Neural cell (in vitro differentiated cells): ENCODE results near the gene LRRC18. TPM values are rescaled to one million over a fixed set of nuclear protein-coding genes. Genes with fewer than 3 reads are reported as not detected.

Source experiments
- H2AFZ ChIP-seq: fragments of 200-600, 300-800 bp; sonication (generic), shearing (Covaris generic); 2 replicates; pipeline ENCODE4 v1.6.0; 2014; ENCODE audit warnings: low read depth, mild to moderate bottlenecking, antibody characterized with exemption, low read length, moderate library complexity
- H3F3A ChIP-seq: fragments of 200-600 bp; shearing (Covaris generic); 2 replicates; pipeline ENCODE4 v1.6.1; 2016; ENCODE audit warnings: mild to moderate bottlenecking, moderate library complexity, mixed read lengths, antibody characterized with exemption, low read length; ENCODE audit not compliant: insufficient read depth, poor library complexity, severe bottlenecking
- H3K27ac ChIP-seq: fragments of 200-600, 300-800 bp; sonication (generic), shearing (Covaris generic); 2 replicates; pipeline ENCODE4 v1.5.1; 2014; ENCODE audit warnings: mild to moderate bottlenecking, low read length, moderate library complexity
- H3K27me3 ChIP-seq: fragments of 300-800, 200-600 bp; sonication (generic), shearing (Covaris generic); 2 replicates; pipeline ENCODE4 v1.6.0; 2014; ENCODE audit warnings: mild to moderate bottlenecking, low read depth, low read length, moderate library complexity; ENCODE audit not compliant: insufficient read depth
- H3K36me3 ChIP-seq: fragments of 300-800, 200-600 bp; sonication (generic), shearing (Covaris generic); 2 replicates; pipeline ENCODE4 v1.5.1; 2014; ENCODE audit warnings: mild to moderate bottlenecking, antibody characterized with exemption, low read length, moderate library complexity; ENCODE audit not compliant: insufficient read depth
- H3K4me2 ChIP-seq: fragments of 300-800, 200-600 bp; sonication (generic), shearing (Covaris generic); 2 replicates; pipeline ENCODE4 v1.6.0; 2014; ENCODE audit warnings: mild to moderate bottlenecking, low read length
- H3K4me3 ChIP-seq: fragments of 300-800, 200-600 bp; sonication (generic), shearing (Covaris generic); 2 replicates; pipeline ENCODE4 v1.5.1; 2014; ENCODE audit warnings: mild to moderate bottlenecking, low read length, moderate library complexity
- H3K79me2 ChIP-seq: fragments of 200-600 bp; shearing (Covaris generic); replicated peaks from 2 replicates; pipeline ENCODE4 v1.6.0; 2014; ENCODE audit warnings: mild to moderate bottlenecking, low read length, moderate library complexity; ENCODE audit not compliant: insufficient read depth
- H3K9ac ChIP-seq: fragments of 300-800, 200-600 bp; sonication (generic), shearing (Covaris generic); 2 replicates; pipeline ENCODE4 v1.6.1; 2016; ENCODE audit warnings: mild to moderate bottlenecking, low read length, mixed read lengths
- H3K9me2 ChIP-seq: fragments of 200-600 bp; shearing (Covaris generic); 2 replicates; pipeline ENCODE4 v1.6.1; 2016; ENCODE audit warnings: mild to moderate bottlenecking, low read length, mixed read lengths; ENCODE audit not compliant: insufficient read depth
- H3K9me3 ChIP-seq: fragments of 200-600, 300-800 bp; sonication (generic), shearing (Covaris generic); 2 replicates; pipeline ENCODE4 v1.6.1; 2016; ENCODE audit warnings: mild to moderate bottlenecking, mixed run types, low read length, moderate library complexity, mixed read lengths
- H4K20me1 ChIP-seq: fragments of 200-600 bp; shearing (Covaris generic); 2 replicates; pipeline ENCODE4 v1.6.1; 2016; ENCODE audit warnings: mild to moderate bottlenecking, mixed run types; ENCODE audit not compliant: insufficient read depth
- CTCF ChIP-seq: fragments of 450-650 bp; IDR thresholded peaks from 2 replicates; pipeline ENCODE4 v1.5.1; 2014; ENCODE audit warnings: antibody characterized with exemption, mild to moderate bottlenecking, moderate library complexity; ENCODE audit not compliant: poor library complexity, severe bottlenecking
- EP300 ChIP-seq: fragments of 450-650 bp; conservative IDR thresholded peaks from 2 replicates; pipeline ENCODE4 v1.6.1; 2014; ENCODE audit warnings: antibody characterized with exemption, mild to moderate bottlenecking, moderate library complexity; ENCODE audit not compliant: poor library complexity, severe bottlenecking
- EZH2 ChIP-seq: fragments of 200-600, 300-800 bp; shearing (Covaris generic), sonication (generic); IDR thresholded peaks from 2 replicates; pipeline ENCODE4 v1.6.1; 2014; ENCODE audit warnings: antibody characterized with exemption, low read length, borderline replicate concordance, mild to moderate bottlenecking; ENCODE audit not compliant: insufficient read depth, poor library complexity, severe bottlenecking
- MXI1 ChIP-seq: fragments of 450-650 bp; conservative IDR thresholded peaks from 2 replicates; pipeline ENCODE4 v1.6.1; 2014; ENCODE audit warnings: antibody characterized with exemption, mild to moderate bottlenecking; ENCODE audit not compliant: poor library complexity, severe bottlenecking
- POLR2AphosphoS5 ChIP-seq: IDR thresholded peaks from 2 replicates; pipeline ENCODE4 v1.6.1; 2012
- RAD21 ChIP-seq: fragments of 450-650 bp; conservative IDR thresholded peaks from 2 replicates; pipeline ENCODE4 v1.6.1; 2014; ENCODE audit warnings: antibody characterized with exemption, mild to moderate bottlenecking, moderate library complexity
- SMC3 ChIP-seq: fragments of 450-650 bp; conservative IDR thresholded peaks from 2 replicates; pipeline ENCODE4 v1.6.1; 2014; ENCODE audit warnings: antibody characterized with exemption, mild to moderate bottlenecking, moderate library complexity; ENCODE audit not compliant: poor library complexity
- TAF1 ChIP-seq: IDR thresholded peaks from 2 replicates; pipeline ENCODE4 v1.6.1; 2012; ENCODE audit warnings: low read depth
- polyA plus RNA-seq: library from polyadenylated mRNA; depleted of rRNA; stranded (reverse); fragments of >200 nt; gene quantifications from 2 replicates; pipeline ENCODE4 v1.2.3, GENCODE V29; 2014
- TF ChIP-seq, protein P1 (sequence below): IDR thresholded peaks from 2 replicates; pipeline ENCODE4 v1.6.1; 2012; ENCODE audit warnings: borderline replicate concordance

LRRC18 gene
- polyA plus RNA-seq, 1 donor from 2014 or later: not detected

GRCh38 chr10:48983648-48984351 lies 44.2 kb upstream of the LRRC18 start:
- Histone ChIP-seq H3K9me2 (no peaks in the 10 kb centered on the region), H4K20me1 (no peaks in the 10 kb centered on the region), H3K27me3 (no peaks in the 10 kb centered on the region), H3K4me3 (no peak overlapping the region), H2AFZ (no peak overlapping the region), H3K9ac (no peak overlapping the region), H3K79me2 (no peaks in the 10 kb centered on the region), H3K36me3 (no peaks in the 10 kb centered on the region), H3F3A (no peaks in the 10 kb centered on the region), H3K4me2 (no peak overlapping the region), H3K9me3 (no peaks in the 10 kb centered on the region), H3K27ac (no peak overlapping the region)
- no peak for TF ChIP-seq CTCF
- no peak for TF ChIP-seq MXI1
- TF ChIP-seq TAF1: no peak
- no peak for TF ChIP-seq POLR2AphosphoS5
- TF ChIP-seq EP300: no peak
- no peak for TF ChIP-seq SMC3
- no peak for TF ChIP-seq RAD21
- TF ChIP-seq, protein P1, sequence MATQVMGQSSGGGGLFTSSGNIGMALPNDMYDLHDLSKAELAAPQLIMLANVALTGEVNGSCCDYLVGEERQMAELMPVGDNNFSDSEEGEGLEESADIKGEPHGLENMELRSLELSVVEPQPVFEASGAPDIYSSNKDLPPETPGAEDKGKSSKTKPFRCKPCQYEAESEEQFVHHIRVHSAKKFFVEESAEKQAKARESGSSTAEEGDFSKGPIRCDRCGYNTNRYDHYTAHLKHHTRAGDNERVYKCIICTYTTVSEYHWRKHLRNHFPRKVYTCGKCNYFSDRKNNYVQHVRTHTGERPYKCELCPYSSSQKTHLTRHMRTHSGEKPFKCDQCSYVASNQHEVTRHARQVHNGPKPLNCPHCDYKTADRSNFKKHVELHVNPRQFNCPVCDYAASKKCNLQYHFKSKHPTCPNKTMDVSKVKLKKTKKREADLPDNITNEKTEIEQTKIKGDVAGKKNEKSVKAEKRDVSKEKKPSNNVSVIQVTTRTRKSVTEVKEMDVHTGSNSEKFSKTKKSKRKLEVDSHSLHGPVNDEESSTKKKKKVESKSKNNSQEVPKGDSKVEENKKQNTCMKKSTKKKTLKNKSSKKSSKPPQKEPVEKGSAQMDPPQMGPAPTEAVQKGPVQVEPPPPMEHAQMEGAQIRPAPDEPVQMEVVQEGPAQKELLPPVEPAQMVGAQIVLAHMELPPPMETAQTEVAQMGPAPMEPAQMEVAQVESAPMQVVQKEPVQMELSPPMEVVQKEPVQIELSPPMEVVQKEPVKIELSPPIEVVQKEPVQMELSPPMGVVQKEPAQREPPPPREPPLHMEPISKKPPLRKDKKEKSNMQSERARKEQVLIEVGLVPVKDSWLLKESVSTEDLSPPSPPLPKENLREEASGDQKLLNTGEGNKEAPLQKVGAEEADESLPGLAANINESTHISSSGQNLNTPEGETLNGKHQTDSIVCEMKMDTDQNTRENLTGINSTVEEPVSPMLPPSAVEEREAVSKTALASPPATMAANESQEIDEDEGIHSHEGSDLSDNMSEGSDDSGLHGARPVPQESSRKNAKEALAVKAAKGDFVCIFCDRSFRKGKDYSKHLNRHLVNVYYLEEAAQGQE: no peak
- TF ChIP-seq EZH2: no peak

DNA sequence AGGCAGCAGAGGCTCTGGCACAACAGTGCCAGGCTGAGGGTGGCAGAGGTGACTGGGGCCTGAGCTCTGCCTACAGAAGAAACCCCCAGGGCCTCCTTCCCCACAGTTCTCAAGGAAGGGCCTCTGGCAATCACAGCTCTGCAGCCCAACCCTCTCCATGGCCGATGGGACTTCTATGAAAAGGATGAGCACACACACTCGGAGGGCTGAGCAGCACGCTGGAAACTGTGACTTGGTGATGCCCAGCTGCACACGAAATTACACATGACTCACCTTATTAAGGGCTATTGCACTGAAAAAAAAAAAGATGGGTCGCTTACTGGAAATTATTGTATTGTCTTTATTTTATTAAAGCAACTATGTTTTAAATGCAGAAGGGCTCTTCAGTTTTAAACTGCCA lies 42.9 kb upstream of the LRRC18 start:
- no peaks in the 10 kb centered on the region for H3K9me2 ChIP-seq
- no peak overlapping the region for H3K9ac ChIP-seq
- no peak overlapping the region for H2AFZ ChIP-seq
- no peak overlapping the region for H3K4me3 ChIP-seq
- H3K27me3 ChIP-seq: no peaks in the 10 kb centered on the region
- TF ChIP-seq POLR2AphosphoS5 (no peak), TAF1 (no peak), CTCF (no peak), SMC3 (no peak), RAD21 (no peak), EZH2 (no peak)
- TF ChIP-seq, protein P1: no peak
- no peaks in the 10 kb centered on the region for H4K20me1 ChIP-seq
- no peaks in the 10 kb centered on the region for H3K9me3 ChIP-seq
- no peak overlapping the region for H3K4me2 ChIP-seq
- no peaks in the 10 kb centered on the region for H3F3A ChIP-seq
- no peaks in the 10 kb centered on the region for H3K79me2 ChIP-seq
- H3K27ac ChIP-seq: no peak overlapping the region
- H3K36me3 ChIP-seq: no peaks in the 10 kb centered on the region
